Psoas muscle (tissue), 8 donors: Measurements from ENCODE around the gene ODAD3. TPM values are rescaled to one million over a fixed set of nuclear protein-coding genes. Genes with fewer than 3 reads are reported as not detected.

Experiments
- ATAC-seq, 4 donors: fragments of 200-7000 bp; cut with Tn5 transposase; one replicate each; pipeline ENCODE4 v1.9.1; 2020; ENCODE audit warnings: moderate library complexity in 3 of 4, mild to moderate bottlenecking in 2 of 4
- DNase-seq, 2 donors: peaks; one replicate each; pipeline ENCODE4 v3.0.0-alpha.2; 2020
- H3K27ac ChIP-seq: fragments of 200-600 bp; one replicate; pipeline ENCODE4 v1.8.0; 2022
- H3K27me3 ChIP-seq, 3 donors: fragments of 200-600 bp in 1 of 3; one replicate each; pipeline versions ENCODE4 v1.6.1 to v1.8.0; 2013 to 2022; ENCODE audit warnings: low read length in 2 of 3, mild to moderate bottlenecking in 2 of 3, moderate library complexity in 1 of 3; ENCODE audit not compliant: insufficient read depth in 3 of 3
- H3K36me3 ChIP-seq, 2 donors: fragments of 200-600 bp in 1 of 2; one replicate each; pipeline versions ENCODE4 v1.6.1 to v1.8.0; 2013 to 2022; ENCODE audit warnings: low read depth in 1 of 2, mild to moderate bottlenecking in 1 of 2, moderate library complexity in 1 of 2; ENCODE audit not compliant: insufficient read depth in 1 of 2
- H3K4me1 ChIP-seq: fragments of 200-600 bp; one replicate; pipeline ENCODE4 v1.8.0; 2022
- H3K4me3 ChIP-seq: fragments of 200-600 bp; one replicate; pipeline ENCODE4 v1.8.0; 2022; ENCODE audit warnings: mild to moderate bottlenecking
- H3K9me3 ChIP-seq: fragments of 200-600 bp; one replicate; pipeline ENCODE4 v1.8.0; 2022
- WGBS, 3 donors: extraction: QIAGEN DNeasy Blood & Tissue Kit; methylation state at CpG; one replicate each; pipeline versions ENCODE4 v1.1.6 to v1.1.7; 2013; 5-methylcytosine and 5-hydroxymethylcytosine counted together
- intact Hi-C, 2 donors: fragments of 100-400 bp; cut with DNase I; formaldehyde crosslinking; loops; one replicate each; pipeline versions ENCODE4 v1.11.0 to v1.14.2; 2022
- polyA plus RNA-seq, 3 donors: library from polyadenylated mRNA; stranded (reverse); fragments of 200-250 nt; gene quantifications; one replicate each; pipeline ENCODE4 v1.2.3, GENCODE V29; 2013
- total RNA-seq, 4 donors: library from RNA; stranded (reverse); fragmentation: NEBNext Ultra II Directional in 2 of 4; extraction: Animal tissue kit (Norgen Biotek cat#: 25700) in 2 of 4; gene quantifications; one replicate each; pipeline versions ENCODE4 v1.2.1 to v1.2.4, GENCODE V29; 2021 to 2023
- TF ChIP-seq, protein P1 (sequence below): fragments of 200-600 bp; IDR thresholded peaks from one replicate; pipeline ENCODE4 v1.8.0; 2022; ENCODE audit warnings: antibody characterized with exemption
- donor health status: healthy with polysubstance abuse.
- donor health status: DM: no; HTN: no; CAD: no; lungs with moderate emphysema.
- donor health status: Bipolar disorder and iron deficiency.
- donor health status: healthy.
- donor health status: DM: yes; HTN: yes; CAD: no.
- donor health status: DM: no; HTN: no; CAD: no.
- donor health status: DM: no; HTN: no; CAD: no.
- donor health status: DM: yes; HTN: yes; CAD: no.

The ODAD3 gene
- total and polyA plus RNA-seq, 7 donors: 0.09 to 0.87 (median 0.17) TPM; not detected in 2

DNA sequence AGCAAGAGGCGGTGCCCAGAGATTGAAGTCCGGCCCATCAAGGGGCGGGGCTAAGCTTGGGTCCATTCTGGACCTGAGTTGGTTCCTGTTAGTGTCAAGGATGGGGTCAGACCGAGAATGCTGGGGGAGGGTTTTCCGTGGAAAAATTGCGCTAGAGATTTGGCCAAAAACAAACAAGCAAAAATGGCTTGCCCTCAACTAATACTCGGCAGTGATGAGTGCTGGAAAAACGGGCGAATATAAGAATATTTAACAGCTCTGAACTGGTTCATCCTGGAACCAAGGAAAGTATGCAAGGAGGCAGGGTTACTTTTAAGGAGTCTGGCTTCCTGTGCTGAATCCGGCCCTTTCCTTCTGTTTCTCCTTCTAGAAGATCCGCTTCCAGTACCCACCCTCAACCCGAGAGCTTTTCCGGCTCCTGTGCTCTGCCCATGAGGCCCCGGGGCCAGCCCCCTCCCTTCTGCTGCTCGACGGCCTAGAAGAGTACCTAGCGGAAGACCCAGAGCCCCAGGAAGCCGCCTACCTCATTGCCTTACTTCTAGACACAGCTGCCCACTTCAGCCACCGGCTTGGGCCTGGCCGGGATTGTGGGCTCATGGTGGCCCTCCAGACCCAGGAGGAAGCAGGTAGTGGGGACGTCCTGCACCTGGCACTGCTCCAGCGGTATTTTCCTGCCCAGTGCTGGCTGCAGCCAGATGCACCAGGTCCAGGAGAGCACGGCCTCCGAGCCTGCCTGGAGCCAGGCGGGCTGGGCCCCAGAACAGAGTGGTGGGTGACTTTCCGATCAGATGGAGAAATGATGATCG, 59.6 kb downstream of the ODAD3 start:
- H3K27ac ChIP-seq: peak overlapping the region; percentile 96
- H3K27me3 ChIP-seq: no peaks in the 10 kb centered on the region
- ATAC-seq (no peak), DNase-seq (peak; percentile 44 to 66)
- no peaks in the 10 kb centered on the region for H3K9me3 ChIP-seq
- H3K36me3 ChIP-seq: peaks cover 0 to 10% of the 10 kb centered on the region in 2 donors
- TF ChIP-seq, protein P1, sequence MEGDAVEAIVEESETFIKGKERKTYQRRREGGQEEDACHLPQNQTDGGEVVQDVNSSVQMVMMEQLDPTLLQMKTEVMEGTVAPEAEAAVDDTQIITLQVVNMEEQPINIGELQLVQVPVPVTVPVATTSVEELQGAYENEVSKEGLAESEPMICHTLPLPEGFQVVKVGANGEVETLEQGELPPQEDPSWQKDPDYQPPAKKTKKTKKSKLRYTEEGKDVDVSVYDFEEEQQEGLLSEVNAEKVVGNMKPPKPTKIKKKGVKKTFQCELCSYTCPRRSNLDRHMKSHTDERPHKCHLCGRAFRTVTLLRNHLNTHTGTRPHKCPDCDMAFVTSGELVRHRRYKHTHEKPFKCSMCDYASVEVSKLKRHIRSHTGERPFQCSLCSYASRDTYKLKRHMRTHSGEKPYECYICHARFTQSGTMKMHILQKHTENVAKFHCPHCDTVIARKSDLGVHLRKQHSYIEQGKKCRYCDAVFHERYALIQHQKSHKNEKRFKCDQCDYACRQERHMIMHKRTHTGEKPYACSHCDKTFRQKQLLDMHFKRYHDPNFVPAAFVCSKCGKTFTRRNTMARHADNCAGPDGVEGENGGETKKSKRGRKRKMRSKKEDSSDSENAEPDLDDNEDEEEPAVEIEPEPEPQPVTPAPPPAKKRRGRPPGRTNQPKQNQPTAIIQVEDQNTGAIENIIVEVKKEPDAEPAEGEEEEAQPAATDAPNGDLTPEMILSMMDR: no peak
- H3K4me1 ChIP-seq: peaks cover 35% of the 10 kb centered on the region
- WGBS, 3 donors: 15 to 20% (median 18%) methylated on average over 27 of the region's 27 CpGs
- intact Hi-C loops: loop anchor here in 1 of 2 donors (5.0 to 10.0 kb wide), 2 partner anchors 57 to 129 kb away; partner anchors contain the start of gene ZNF653
- H3K4me3 ChIP-seq: peak overlapping the region; percentile 76

DNA sequence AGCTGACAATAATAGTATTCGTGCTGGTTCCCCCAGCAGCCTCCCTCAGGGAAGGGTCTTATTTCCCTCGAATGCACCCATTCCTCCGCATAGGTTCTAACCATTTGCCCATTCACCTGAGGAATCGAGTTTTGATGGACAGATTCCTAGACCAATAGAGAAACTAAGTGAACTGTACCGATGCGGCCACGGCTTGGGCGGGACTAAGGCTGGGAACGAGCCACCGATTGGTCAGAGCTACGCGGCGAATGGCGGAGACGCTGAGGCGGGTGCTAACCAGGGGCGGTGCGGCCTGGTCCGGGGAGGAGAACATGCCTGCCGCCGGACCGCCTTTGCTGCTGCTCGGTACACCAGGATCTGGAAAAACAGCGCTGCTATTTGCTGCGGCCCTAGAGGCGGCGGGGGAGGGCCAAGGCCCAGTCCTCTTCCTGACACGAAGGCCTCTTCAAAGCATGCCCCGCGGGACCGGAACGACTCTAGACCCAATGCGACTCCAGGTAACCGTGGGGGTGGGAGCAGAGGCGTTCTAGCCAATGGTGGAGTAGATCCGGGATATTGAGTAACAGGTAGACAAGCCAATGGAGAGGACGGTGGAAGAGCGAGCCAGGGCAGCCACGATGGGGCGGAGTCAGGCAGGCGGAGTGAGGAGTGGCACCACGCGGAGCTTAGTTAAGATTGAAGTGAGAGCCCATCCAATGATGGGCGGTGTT, 60.3 kb downstream of the ODAD3 start, which contains the start of gene SWSAP1:
Gene SWSAP1 (plus strand): TSS at position 234 of the 710 bp plus-strand sequence. CDS start 15 bp downstream, at position 249.
- ATAC-seq (peak; percentile 97 to 98 (median 98)), DNase-seq (peak; percentile 98 to 99)
- intact Hi-C loops: loop anchor here in 1 of 2 donors (5.0 to 10.0 kb wide), 2 partner anchors 58 to 130 kb away; partner anchors contain the start of gene ZNF653
- WGBS, 3 donors: 0 to 1% (median 0%) methylated on average over 44 of the region's 44 CpGs
- H3K27ac ChIP-seq: peak within 1 kb of the TSS; percentile 96
- peaks cover 0 to 16% of the 10 kb centered on the region in 2 donors for H3K36me3 ChIP-seq
- H3K27me3 ChIP-seq: no peaks in the 10 kb centered on the region
- TF ChIP-seq, protein P1: no peak
- peaks cover 32% of the 10 kb centered on the region for H3K4me1 ChIP-seq
- peak within 1 kb of the TSS; percentile 76 for H3K4me3 ChIP-seq
- no peaks in the 10 kb centered on the region for H3K9me3 ChIP-seq

DNA sequence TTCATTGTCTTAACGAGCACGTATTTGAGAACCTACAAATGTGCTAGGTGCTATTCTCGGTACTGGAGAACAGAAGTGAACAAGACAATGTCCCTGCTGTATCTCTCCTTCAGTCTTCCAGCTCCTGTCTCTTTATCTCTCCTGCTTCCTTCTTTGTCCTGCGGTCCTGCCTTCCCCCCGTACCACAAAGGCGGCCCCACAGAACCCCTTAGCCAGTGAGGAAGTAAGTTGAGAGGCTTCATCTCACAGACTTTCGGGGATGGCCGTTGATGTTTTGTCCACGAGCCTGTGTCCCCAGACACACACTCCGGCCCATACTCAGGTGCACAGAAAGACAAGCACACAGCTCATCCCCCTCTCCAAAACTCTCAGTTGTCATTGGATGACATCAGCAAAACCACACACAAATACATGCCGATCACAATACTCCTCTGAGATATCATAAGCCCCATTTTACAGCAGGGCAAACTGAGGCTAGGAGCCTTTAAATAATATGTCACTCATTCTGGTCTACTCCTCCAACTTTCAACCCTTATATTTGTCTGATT, 61.0 kb downstream of the ODAD3 start:
- ATAC-seq: no peak
- WGBS, 3 donors: 46 to 57% (median 49%) methylated on average over 11 of the region's 11 CpGs
- Histone ChIP-seq H3K4me3 (peak overlapping the region; percentile 76), H3K27me3 (no peaks in the 10 kb centered on the region), H3K4me1 (peaks cover 32% of the 10 kb centered on the region), H3K27ac (peak overlapping the region; percentile 96), H3K36me3 (peaks cover 0 to 16% of the 10 kb centered on the region in 2 donors), H3K9me3 (no peaks in the 10 kb centered on the region)
- TF ChIP-seq, protein P1: no peak
- no peak for DNase-seq
- intact Hi-C loops: loop anchor here in 1 of 2 donors (10.0 kb wide), 1 partner anchor 131 kb away; the partner anchor contains the start of gene ZNF653

DNA sequence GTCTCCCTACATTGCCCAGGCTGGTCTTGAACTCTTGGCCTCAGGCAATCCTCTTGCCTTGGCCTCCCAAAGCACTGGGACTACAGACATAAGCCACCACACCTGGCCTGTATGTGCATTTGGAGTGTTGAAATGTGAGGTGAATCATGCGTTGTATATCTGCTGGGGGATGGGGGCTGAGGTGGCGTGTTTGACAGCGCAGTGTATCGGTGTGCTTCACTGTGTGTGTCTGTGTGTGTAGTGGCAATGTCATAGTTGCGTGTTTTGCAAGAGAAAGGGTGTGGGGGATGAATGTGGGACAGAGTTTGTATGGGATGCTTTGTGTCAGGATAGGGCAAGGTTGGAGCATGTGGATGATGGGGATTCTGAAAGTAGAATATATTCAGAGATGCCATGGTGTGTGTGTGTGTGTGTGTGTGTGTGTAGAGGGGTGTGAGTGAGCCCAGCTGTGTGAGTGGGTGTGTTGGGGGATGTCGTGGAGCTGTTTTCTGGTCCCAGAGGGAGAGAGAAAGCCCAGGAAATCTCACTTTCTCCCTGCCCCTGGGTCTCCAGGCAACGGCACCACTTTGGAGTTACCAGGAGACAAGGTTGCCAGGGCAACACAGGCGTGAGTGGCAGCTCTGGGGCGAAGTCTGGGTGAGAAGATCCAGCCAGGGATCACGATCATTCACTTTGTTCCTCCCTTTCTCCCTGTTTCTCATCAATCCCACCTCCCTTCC, 61.6 kb downstream of the ODAD3 start:
- Histone ChIP-seq H3K27ac (no peak overlapping the region), H3K4me1 (peaks cover 32% of the 10 kb centered on the region), H3K4me3 (no peak overlapping the region), H3K36me3 (peaks cover 0 to 22% of the 10 kb centered on the region in 2 donors), H3K27me3 (no peaks in the 10 kb centered on the region), H3K9me3 (no peaks in the 10 kb centered on the region)
- WGBS, 3 donors: 54 to 58% (median 58%) methylated on average over 9 to 10 of the region's 10 CpGs
- intact Hi-C loops: loop anchor here in 1 of 2 donors (10.0 kb wide), 1 partner anchor 131 kb away; the partner anchor contains the start of gene ZNF653
- no peak for ATAC-seq
- TF ChIP-seq, protein P1: no peak
- no peak for DNase-seq
